HepG2 (cell line): Measurements from ENCODE around the gene PEAK3. TPM values are rescaled to one million over a fixed set of nuclear protein-coding genes. Genes with fewer than 3 reads are reported as not detected.

ENCODE experiments used
- ATM ChIP-seq: fragments of 450-650 bp; IDR thresholded peaks from 2 replicates; pipeline ENCODE4 v1.7.1; 2017; ENCODE audit warnings: mild to moderate bottlenecking, borderline replicate concordance
- CREB1 ChIP-seq, 2 experiments: fragments of 450-650 bp in 1 of 2; IDR thresholded peaks; 2 replicates each; pipeline ENCODE4 v1.6.1; 2016 to 2017; ENCODE audit warnings: control low read depth in 1 of 2, mild to moderate bottlenecking in 1 of 2, missing compliant biosample characterization in 1 of 2, missing genetic modification characterization in 1 of 2
- EZH2 ChIP-seq: conservative IDR thresholded peaks from 2 replicates; pipeline ENCODE4 v1.6.1; 2012; ENCODE audit warnings: mild to moderate bottlenecking, low read depth, low read length, moderate library complexity
- FOSL2 ChIP-seq: sonication (generic); formaldehyde crosslinking; IDR thresholded peaks from 2 replicates; pipeline ENCODE4 v1.4.0; 2020; ENCODE audit warnings: missing genetic modification reagents
- HDAC1 ChIP-seq: sonication (generic); formaldehyde crosslinking; IDR thresholded peaks from 2 replicates; pipeline ENCODE4 v1.5.1; 2020; ENCODE audit warnings: mild to moderate bottlenecking, missing genetic modification reagents
- HDAC2 ChIP-seq: sonication (generic); formaldehyde crosslinking; IDR thresholded peaks from 2 replicates; pipeline ENCODE4 v1.4.0; 2020; ENCODE audit warnings: missing genetic modification reagents
- HNF4A ChIP-seq: sonication (generic); formaldehyde crosslinking; IDR thresholded peaks from 2 replicates; pipeline ENCODE4 v1.4.0; 2020; ENCODE audit warnings: missing genetic modification reagents
- PITX1 ChIP-seq: sonication (generic); formaldehyde crosslinking; IDR thresholded peaks from 2 replicates; pipeline ENCODE4 v1.5.1; 2020; ENCODE audit warnings: mild to moderate bottlenecking, missing genetic modification reagents
- RBFOX2 ChIP-seq: fragments of 200-400 bp; formaldehyde crosslinking; IDR thresholded peaks from 2 replicates; pipeline ENCODE4 v1.6.1; 2017; ENCODE audit warnings: low read depth, mild to moderate bottlenecking, low read length
- SKI ChIP-seq: fragments of 450-650 bp; IDR thresholded peaks from one replicate; pipeline ENCODE4 v1.6.1; 2018; ENCODE audit warnings: mild to moderate bottlenecking; ENCODE audit not compliant: partially characterized antibody
- SOX5 ChIP-seq: IDR thresholded peaks from 2 replicates; pipeline ENCODE4 v1.6.1; 2016; ENCODE audit warnings: borderline replicate concordance
- SP2 ChIP-seq: sonication (generic); formaldehyde crosslinking; IDR thresholded peaks from 2 replicates; pipeline ENCODE4 v1.5.1; 2020; ENCODE audit warnings: mild to moderate bottlenecking, missing genetic modification reagents
- TARDBP ChIP-seq: sonication (generic); formaldehyde crosslinking; IDR thresholded peaks from 2 replicates; pipeline ENCODE4 v1.8.0; 2022; ENCODE audit warnings: mild to moderate bottlenecking, missing genetic modification reagents
- TBX2 ChIP-seq: sonication (generic); formaldehyde crosslinking; IDR thresholded peaks from 2 replicates; pipeline ENCODE4 v1.5.0; 2020; ENCODE audit warnings: missing genetic modification reagents, mild to moderate bottlenecking, borderline replicate concordance
- ZEB1 ChIP-seq: IDR thresholded peaks from 2 replicates; pipeline ENCODE4 v1.6.1; 2012; ENCODE audit warnings: mild to moderate bottlenecking, low read depth, inconsistent platforms; ENCODE audit not compliant: insufficient replicate concordance
- ZFX ChIP-seq: sonication (generic); formaldehyde crosslinking; IDR thresholded peaks from 2 replicates; pipeline ENCODE4 v1.4.0; 2020; ENCODE audit warnings: mild to moderate bottlenecking, low read depth, missing genetic modification reagents, moderate library complexity
- ZKSCAN5 ChIP-seq: sonication (generic); formaldehyde crosslinking; IDR thresholded peaks from 2 replicates; pipeline ENCODE4 v1.5.1; 2020; ENCODE audit warnings: mild to moderate bottlenecking, missing genetic modification reagents
- ZNF367 ChIP-seq: sonication (generic); formaldehyde crosslinking; IDR thresholded peaks from 2 replicates; pipeline ENCODE4 v1.4.0; 2020; ENCODE audit warnings: missing genetic modification reagents, borderline replicate concordance
- ZNF607 ChIP-seq: sonication (generic); formaldehyde crosslinking; IDR thresholded peaks from 2 replicates; pipeline ENCODE4 v1.5.1; 2020; ENCODE audit warnings: missing genetic modification reagents, mild to moderate bottlenecking, borderline replicate concordance
- polyA plus RNA-seq, 8 experiments: library from polyadenylated mRNA; depleted of rRNA in 3 of 8; stranded (reverse) in 7 of 8; unstranded in 1 of 8; fragments of >200 nt; fragmentation: Illumina TruSeq in 4 of 8; extraction: Trizol in 4 of 8; gene quantifications; 2 replicates each; pipeline versions ENCODE4 v1.2.1 to v1.2.3, GENCODE V29; 2011 to 2016; ENCODE audit warnings: low read depth in 4 of 8, missing spikeins in 1 of 8, mixed read lengths in 1 of 8; ENCODE audit not compliant: insufficient read depth in 1 of 8
- total RNA-seq, 5 experiments: library from RNA; depleted of rRNA; stranded (reverse); fragments of >200 nt; fragmentation: Illumina TruSeq; extraction: Trizol; gene quantifications; 2 replicates each; pipeline ENCODE4 v1.2.3, GENCODE V29; 2016; ENCODE audit warnings: low read depth in 1 of 5
- TF ChIP-seq, protein P1 (sequence below): sonication (generic); formaldehyde crosslinking; IDR thresholded peaks from 2 replicates; pipeline ENCODE4 v1.4.0; 2020; ENCODE audit warnings: missing genetic modification reagents
- TF ChIP-seq, protein P2 (sequence below): sonication (generic); formaldehyde crosslinking; conservative IDR thresholded peaks from 2 replicates; pipeline ENCODE4 v1.4.0; 2020; ENCODE audit warnings: missing genetic modification reagents
- TF ChIP-seq, protein P3 (sequence below): sonication (generic); formaldehyde crosslinking; IDR thresholded peaks from 2 replicates; pipeline ENCODE4 v1.4.0; 2020; ENCODE audit warnings: missing genetic modification reagents, mild to moderate bottlenecking, borderline replicate concordance
- TF ChIP-seq, protein P4 (sequence below): sonication (generic); formaldehyde crosslinking; IDR thresholded peaks from 2 replicates; pipeline ENCODE4 v1.8.0; 2022; ENCODE audit warnings: mild to moderate bottlenecking, missing genetic modification reagents, moderate library complexity

Gene PEAK3
- total and polyA plus RNA-seq, 2 of the 13 experiments (the other 11 are each of a cell fraction or from before 2014, with no cell fraction given) = not detected

DNA sequence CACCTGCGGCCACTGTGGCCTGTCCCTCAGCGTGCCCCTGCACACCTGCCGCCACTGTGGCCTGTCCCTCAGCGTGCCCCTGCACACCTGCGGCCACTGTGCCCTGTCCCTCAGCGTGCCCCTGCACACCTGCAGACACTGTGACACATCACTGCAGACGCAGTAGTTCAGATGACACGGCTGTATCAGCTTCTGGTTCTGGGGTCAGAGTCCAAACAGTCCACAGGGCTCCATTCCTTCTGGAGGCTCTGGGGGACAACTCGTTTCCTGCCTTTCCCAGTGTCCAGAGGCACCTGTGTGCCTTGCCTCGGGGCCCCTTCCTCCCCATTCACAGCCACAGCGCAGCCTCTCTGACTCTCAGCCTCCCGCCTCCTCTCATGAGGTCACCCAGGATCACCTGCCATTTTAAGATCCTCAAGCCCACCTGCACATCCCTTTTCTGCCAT is 39.9 kb downstream of the PEAK3 start (continued):
- TF ChIP-seq, protein P1, sequence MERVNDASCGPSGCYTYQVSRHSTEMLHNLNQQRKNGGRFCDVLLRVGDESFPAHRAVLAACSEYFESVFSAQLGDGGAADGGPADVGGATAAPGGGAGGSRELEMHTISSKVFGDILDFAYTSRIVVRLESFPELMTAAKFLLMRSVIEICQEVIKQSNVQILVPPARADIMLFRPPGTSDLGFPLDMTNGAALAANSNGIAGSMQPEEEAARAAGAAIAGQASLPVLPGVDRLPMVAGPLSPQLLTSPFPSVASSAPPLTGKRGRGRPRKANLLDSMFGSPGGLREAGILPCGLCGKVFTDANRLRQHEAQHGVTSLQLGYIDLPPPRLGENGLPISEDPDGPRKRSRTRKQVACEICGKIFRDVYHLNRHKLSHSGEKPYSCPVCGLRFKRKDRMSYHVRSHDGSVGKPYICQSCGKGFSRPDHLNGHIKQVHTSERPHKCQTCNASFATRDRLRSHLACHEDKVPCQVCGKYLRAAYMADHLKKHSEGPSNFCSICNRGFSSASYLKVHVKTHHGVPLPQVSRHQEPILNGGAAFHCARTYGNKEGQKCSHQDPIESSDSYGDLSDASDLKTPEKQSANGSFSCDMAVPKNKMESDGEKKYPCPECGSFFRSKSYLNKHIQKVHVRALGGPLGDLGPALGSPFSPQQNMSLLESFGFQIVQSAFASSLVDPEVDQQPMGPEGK (CRISPR knock-in tag) = peak; percentile 55; the same call in 1 of the 2 replicates
- TF ChIP-seq HDAC1 (CRISPR knock-in tag) = 0 out of 2 replicates have a peak, but pooled peaks have one; percentile 60
- TF ChIP-seq TARDBP = peak; percentile 53; the same call in 1 of the 2 replicates
- TF ChIP-seq HNF4A = peak; percentile 90
- TF ChIP-seq ZFX (CRISPR knock-in tag) = peak; percentile 19; the same call in 1 of the 2 replicates
- no peak for TF ChIP-seq EZH2
- TF ChIP-seq ZNF367 (CRISPR knock-in tag) = no peak
- TF ChIP-seq CREB1 (IDR thresholded peaks at IDR 0.05) = peak; percentile 63
- TF ChIP-seq CREB1 (CRISPR knock-in tag; IDR thresholded peaks at IDR 0.05) = no peak
- no peak for TF ChIP-seq SP2 (CRISPR knock-in tag)
- peak; percentile 70 for TF ChIP-seq FOSL2 (CRISPR knock-in tag)
- TF ChIP-seq HDAC2 (CRISPR knock-in tag) = peak; percentile 52; the same call in 1 of the 2 replicates
- TF ChIP-seq, protein P2, sequence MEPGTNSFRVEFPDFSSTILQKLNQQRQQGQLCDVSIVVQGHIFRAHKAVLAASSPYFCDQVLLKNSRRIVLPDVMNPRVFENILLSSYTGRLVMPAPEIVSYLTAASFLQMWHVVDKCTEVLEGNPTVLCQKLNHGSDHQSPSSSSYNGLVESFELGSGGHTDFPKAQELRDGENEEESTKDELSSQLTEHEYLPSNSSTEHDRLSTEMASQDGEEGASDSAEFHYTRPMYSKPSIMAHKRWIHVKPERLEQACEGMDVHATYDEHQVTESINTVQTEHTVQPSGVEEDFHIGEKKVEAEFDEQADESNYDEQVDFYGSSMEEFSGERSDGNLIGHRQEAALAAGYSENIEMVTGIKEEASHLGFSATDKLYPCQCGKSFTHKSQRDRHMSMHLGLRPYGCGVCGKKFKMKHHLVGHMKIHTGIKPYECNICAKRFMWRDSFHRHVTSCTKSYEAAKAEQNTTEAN (CRISPR knock-in tag) = peak; percentile 97
- no peak for TF ChIP-seq ZKSCAN5 (CRISPR knock-in tag)
- TF ChIP-seq ZEB1 = peak; percentile 66
- TF ChIP-seq, protein P3, sequence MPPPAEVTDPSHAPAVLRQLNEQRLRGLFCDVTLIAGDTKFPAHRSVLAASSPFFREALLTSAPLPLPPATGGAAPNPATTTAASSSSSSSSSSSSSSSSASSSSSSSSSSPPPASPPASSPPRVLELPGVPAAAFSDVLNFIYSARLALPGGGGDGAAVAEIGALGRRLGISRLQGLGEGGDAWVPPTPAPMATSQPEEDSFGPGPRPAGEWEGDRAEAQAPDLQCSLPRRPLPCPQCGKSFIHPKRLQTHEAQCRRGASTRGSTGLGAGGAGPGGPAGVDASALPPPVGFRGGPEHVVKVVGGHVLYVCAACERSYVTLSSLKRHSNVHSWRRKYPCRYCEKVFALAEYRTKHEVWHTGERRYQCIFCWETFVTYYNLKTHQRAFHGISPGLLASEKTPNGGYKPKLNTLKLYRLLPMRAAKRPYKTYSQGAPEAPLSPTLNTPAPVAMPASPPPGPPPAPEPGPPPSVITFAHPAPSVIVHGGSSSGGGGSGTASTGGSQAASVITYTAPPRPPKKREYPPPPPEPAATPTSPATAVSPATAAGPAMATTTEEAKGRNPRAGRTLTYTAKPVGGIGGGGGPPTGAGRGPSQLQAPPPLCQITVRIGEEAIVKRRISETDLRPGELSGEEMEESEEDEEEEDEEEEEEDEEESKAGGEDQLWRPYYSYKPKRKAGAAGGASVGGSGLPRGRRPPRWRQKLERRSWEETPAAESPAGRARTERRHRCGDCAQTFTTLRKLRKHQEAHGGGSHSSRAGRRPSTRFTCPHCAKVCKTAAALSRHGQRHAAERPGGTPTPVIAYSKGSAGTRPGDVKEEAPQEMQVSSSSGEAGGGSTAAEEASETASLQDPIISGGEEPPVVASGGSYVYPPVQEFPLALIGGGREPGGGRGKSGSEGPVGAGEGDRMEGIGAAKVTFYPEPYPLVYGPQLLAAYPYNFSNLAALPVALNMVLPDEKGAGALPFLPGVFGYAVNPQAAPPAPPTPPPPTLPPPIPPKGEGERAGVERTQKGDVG (CRISPR knock-in tag) = 0 out of 2 replicates have a peak, but pooled peaks have one; percentile 24
- TF ChIP-seq, protein P4, sequence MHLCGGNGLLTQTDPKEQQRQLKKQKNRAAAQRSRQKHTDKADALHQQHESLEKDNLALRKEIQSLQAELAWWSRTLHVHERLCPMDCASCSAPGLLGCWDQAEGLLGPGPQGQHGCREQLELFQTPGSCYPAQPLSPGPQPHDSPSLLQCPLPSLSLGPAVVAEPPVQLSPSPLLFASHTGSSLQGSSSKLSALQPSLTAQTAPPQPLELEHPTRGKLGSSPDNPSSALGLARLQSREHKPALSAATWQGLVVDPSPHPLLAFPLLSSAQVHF = no peak
- peak; percentile 40; the same call in 1 of the 2 replicates for TF ChIP-seq TBX2 (CRISPR knock-in tag)
- TF ChIP-seq PITX1 (CRISPR knock-in tag) = 0 out of 2 replicates have a peak, but pooled peaks have one; percentile 12
- peak; percentile 44; the same call in 1 of the 2 replicates for TF ChIP-seq RBFOX2
- TF ChIP-seq SOX5 (CRISPR knock-in tag) = peak; percentile 63
- TF ChIP-seq SKI = no peak
- no peak for TF ChIP-seq ATM
- peak; percentile 49; the same call in 1 of the 2 replicates for TF ChIP-seq ZNF607 (CRISPR knock-in tag)
